GM12874 (cell line): Measurements from ENCODE around the gene SEPHS2.

Experiments used
- TF ChIP-seq, protein P1 (sequence below): IDR thresholded peaks from 2 replicates; pipeline ENCODE4 v1.5.1; 2011; ENCODE audit warnings: low read depth, mild to moderate bottlenecking, control low read depth, low read length, moderate library complexity; ENCODE audit not compliant: insufficient read depth

The SEPHS2 gene

DNA sequence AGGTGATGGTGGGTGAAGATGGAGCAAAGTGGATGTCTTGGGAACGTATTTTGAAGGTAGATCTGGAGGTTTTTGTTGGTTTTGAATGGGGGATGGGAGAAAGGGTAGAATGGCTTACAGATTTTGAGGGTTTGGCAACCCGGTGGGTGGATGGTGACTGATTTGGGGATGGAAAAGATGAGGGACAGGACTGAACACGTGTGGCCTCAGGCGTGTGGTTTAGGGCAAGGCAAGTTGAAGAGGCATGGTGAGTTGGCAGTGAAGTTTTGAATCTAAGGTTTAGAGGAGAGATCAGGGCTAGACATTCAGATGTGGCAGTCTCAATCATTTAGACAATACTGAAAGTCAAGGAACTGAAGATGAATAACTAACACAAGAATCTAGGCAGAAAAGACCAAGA lies 10.8 kb downstream of the SEPHS2 start:
- TF ChIP-seq, protein P1, sequence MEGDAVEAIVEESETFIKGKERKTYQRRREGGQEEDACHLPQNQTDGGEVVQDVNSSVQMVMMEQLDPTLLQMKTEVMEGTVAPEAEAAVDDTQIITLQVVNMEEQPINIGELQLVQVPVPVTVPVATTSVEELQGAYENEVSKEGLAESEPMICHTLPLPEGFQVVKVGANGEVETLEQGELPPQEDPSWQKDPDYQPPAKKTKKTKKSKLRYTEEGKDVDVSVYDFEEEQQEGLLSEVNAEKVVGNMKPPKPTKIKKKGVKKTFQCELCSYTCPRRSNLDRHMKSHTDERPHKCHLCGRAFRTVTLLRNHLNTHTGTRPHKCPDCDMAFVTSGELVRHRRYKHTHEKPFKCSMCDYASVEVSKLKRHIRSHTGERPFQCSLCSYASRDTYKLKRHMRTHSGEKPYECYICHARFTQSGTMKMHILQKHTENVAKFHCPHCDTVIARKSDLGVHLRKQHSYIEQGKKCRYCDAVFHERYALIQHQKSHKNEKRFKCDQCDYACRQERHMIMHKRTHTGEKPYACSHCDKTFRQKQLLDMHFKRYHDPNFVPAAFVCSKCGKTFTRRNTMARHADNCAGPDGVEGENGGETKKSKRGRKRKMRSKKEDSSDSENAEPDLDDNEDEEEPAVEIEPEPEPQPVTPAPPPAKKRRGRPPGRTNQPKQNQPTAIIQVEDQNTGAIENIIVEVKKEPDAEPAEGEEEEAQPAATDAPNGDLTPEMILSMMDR: no peak

DNA sequence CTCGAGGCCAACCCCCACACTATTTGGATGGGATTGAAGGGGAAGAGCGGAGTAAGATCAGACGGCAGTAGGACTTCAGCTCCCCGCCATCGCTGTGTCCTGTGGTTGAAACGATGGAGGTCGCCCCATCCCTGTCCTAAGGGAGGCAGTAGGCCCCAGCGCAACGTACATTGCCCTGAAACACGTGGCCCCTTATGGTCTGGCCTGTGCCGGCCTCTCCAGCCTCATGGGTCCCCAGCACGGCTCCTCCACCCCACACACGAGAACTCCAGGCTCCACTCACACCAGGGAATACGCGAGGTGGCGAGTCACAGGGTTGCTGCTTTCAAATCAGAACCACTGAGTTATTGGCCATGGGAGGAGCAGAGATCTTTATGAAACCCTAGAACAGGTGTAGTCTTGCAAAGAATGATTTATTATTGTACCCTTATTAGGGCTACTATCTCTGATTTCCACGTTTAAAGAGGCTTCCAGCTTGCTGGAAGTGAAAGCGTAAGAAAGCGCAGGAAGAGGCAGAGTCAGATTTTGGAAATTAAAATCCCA lies 15.2 kb downstream of the SEPHS2 start:
- TF ChIP-seq, protein P1: no peak

DNA sequence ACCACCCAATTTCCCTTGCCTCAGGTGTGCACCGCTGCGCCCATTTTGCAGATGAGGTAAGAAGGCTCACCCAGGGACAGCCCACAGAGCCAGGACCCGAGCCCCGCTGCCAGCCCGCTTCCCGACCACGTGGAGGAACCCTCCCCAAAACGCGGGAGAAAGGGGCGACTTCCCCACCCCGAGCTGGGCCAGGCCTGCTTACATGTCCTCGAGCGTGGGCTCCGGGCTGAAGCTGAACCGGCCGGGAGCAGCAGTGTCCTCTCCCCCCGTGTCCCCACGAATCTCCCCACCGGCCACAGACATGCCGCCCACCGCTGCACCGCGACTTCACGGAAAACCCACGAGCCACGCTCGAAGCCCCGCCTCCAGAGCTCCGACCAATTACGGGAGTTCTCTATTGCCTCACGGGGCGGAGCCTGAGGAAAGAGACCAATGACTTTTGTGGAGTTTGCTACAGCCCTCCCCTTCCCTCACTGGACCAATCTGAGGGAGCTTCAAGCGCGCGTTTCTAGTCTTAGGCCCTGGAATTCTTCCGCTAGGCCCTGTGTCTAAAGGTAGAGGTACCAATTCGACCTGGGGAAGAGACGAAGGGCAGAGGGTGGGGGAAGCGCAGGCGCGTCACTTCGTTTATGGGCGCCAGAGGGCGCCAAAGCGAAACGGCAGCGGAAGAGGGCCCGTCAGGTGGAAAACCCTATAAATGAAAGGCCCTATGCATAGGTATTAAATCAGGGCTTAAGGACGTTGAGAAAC lies 15.8 kb downstream of the SEPHS2 start, which contains the start of gene DCTPP1:
DCTPP1 (minus strand) TSS at position 353 of the 750 bp plus-strand sequence; CDS start at position 303, 50 bp downstream.
- TF ChIP-seq, protein P1: peak; percentile 80

DNA sequence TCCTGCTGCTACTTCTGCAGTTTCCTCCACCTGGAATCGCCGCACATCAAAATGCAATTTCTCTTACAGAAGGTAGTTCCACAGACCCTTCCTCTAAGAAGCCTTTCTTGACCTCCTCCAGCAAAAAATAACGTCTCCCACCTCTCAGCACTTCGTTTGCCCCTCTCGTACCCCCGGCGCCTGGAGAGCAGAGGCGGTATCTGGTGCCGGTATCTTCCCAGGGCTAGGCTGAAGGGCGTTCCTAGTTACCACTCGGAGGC lies 16.3 kb downstream of the SEPHS2 start:
- TF ChIP-seq, protein P1: no peak

DNA sequence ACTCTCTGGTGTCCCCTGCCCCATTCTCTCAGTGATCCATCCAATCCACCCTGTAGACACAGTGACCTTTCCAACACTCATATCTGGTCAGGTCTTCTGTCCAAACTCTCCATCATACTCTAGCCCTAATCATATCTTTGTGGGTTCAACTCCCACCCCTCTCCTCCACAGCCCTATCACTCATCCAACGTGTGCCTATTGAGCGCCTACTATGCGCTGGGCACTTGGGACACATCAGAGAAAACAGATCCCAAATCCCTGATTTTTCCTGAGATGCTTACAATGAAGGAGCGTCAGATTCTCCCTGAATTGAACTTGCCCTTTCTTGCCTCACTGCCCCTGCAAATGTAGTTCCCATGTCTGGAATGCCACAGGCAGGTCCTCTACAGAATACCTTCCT lies 17.6 kb downstream of the SEPHS2 start:
- TF ChIP-seq, protein P1: no peak

DNA sequence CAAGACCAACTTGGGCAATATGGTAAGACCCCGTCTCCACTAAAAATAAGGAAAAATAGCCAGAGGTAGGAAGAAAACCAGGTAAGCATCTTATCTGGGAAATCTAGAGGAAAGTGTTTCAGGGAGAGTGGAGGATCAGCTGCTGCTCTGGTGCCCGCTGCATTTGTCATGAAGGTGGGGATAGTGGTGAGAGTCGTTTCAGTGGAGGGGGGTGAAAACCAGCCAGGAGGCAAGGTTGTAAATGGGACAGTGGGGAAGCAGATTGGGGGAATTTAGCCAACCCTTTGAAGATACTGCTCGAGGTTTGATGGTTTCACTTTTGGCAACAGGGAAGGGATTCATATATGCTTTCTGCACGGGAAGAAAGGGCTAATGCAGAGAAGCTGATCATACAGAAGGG lies 24.7 kb downstream of the SEPHS2 start:
- TF ChIP-seq, protein P1: no peak

DNA sequence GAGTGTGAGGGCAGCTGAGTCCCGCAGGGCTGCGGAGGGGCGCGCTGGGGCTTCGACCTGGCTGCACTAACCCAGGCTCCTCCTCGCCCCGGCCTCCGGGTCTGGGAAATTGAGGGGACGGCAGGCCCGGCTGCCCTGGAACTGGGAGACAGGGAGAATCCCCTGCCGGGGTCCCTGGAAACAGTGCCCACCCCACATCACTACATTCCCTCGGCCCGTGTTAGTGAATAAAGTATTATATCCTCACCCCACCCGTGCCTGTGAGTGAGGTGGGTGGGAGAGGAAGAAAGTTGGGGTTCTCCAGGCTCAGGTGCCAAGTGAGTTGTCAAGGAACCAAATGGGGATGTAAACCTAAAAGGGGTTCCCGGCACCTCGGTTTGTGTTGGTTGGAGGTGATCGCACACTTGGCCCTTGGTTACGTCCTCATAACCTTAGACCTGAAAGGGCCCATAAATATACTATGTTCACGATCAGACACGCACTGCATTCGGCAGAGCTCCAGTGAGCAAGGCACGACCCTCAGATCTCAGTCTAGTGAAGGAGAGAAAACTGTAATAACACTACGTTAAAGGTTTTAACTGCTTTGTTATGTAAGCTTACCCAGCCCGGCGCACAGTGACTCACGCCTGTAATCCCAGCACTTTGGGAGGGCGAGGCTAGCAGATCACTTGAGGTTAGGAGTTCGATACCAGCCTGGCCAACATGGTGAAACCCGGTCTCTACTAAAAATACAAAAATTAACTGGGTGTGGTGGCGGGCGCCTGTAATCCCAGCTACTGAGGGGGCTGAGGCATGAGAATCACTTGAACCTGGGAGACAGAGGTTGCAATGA lies 27.1 kb downstream of the SEPHS2 start:
- TF ChIP-seq, protein P1: no peak
